Lower lobe of right lung (tissue), 2 donors: ENCODE measurements around the gene POLRMT. TPM values are rescaled to one million over a fixed set of nuclear protein-coding genes. Genes with fewer than 3 reads are reported as not detected.
"Not testable (repeated sequence)": the region's sequence is repeated elsewhere in the genome, so short reads cannot be mapped to it uniquely, and the experiment has no call there.

Experiments
- ATAC-seq, 2 donors: fragments of 200-7000 bp; cut with Tn5 transposase; one replicate each; pipeline ENCODE4 v1.9.1; 2020 to 2022; ENCODE audit warnings: mild to moderate bottlenecking in 2 of 2, moderate library complexity in 2 of 2
- DNase-seq: peaks from one replicate; pipeline ENCODE4 v3.0.0-alpha.2; 2020
- H3K27ac ChIP-seq: fragments of 200-600 bp; one replicate; pipeline ENCODE4 v1.8.0; 2022
- H3K27me3 ChIP-seq: fragments of 200-600 bp; one replicate; pipeline ENCODE4 v1.8.0; 2022; ENCODE audit warnings: low read depth
- H3K36me3 ChIP-seq: fragments of 200-600 bp; one replicate; pipeline ENCODE4 v1.8.0; 2022; ENCODE audit warnings: mild to moderate bottlenecking
- H3K4me1 ChIP-seq: fragments of 200-600 bp; one replicate; pipeline ENCODE4 v1.8.0; 2022
- H3K4me3 ChIP-seq: fragments of 200-600 bp; one replicate; pipeline ENCODE4 v1.8.0; 2022; ENCODE audit warnings: mild to moderate bottlenecking
- H3K9me3 ChIP-seq: fragments of 200-600 bp; one replicate; pipeline ENCODE4 v1.8.0; 2022
- CTCF ChIP-seq: fragments of 200-600 bp; IDR thresholded peaks from one replicate; pipeline ENCODE4 v1.8.0; 2022; ENCODE audit warnings: antibody characterized with exemption, mild to moderate bottlenecking
- intact Hi-C: fragments of 100-400 bp; cut with DNase I; formaldehyde crosslinking; loops from one replicate; pipeline ENCODE4 v1.11.0; 2022
- total RNA-seq: library from RNA; stranded (reverse); fragmentation: NEBNext Ultra II Directional; extraction: Animal tissue kit (Norgen Biotek cat#: 25700); gene quantifications from one replicate; pipeline ENCODE4 v1.2.1, GENCODE V29; 2021
- donor health status: DM: no; HTN: yes; CAD: no; lungs with severe emphysema.

The POLRMT gene
- total RNA-seq, 1 donor from 2014 or later: 42.5 TPM

GRCh38 chr19:622666-623065, 10.7 kb downstream of the POLRMT start:
- Histone ChIP-seq H3K4me1 (no peaks in the 10 kb centered on the region), H3K27ac (no peak overlapping the region), H3K4me3 (no peak overlapping the region), H3K9me3 (no peaks in the 10 kb centered on the region), H3K27me3 (no peaks in the 10 kb centered on the region), H3K36me3 (peaks cover 81% of the 10 kb centered on the region)
- no peak for TF ChIP-seq CTCF
- DNase-seq (no peak), ATAC-seq (no peak)
- intact Hi-C loops: no loop called here

- no peak for ATAC-seq
- no peak overlapping the region for H3K27ac ChIP-seq
- no peak for DNase-seq
- no peak for TF ChIP-seq CTCF
- H3K4me3 ChIP-seq: no peak overlapping the region
- no peaks in the 10 kb centered on the region for H3K4me1 ChIP-seq
- intact Hi-C loops: no loop called here
- no peaks in the 10 kb centered on the region for H3K27me3 ChIP-seq
- H3K9me3 ChIP-seq: no peaks in the 10 kb centered on the region
- H3K36me3 ChIP-seq: peaks cover 85% of the 10 kb centered on the region
These were observed 11.5 kb downstream of the POLRMT start for GRCh38 chr19:621819-622218.

- H3K27ac ChIP-seq, H3K9me3 ChIP-seq, H3K4me3 ChIP-seq, intact Hi-C loops, DNase-seq, H3K4me1 ChIP-seq, H3K27me3 ChIP-seq, ATAC-seq: not testable (repeated sequence)
- peaks cover 85% of the 10 kb centered on the region for H3K36me3 ChIP-seq
These were observed 12.1 kb downstream of the POLRMT start for GRCh38 chr19:621191-621590.

- Histone ChIP-seq H3K27me3 (peaks cover 4% of the 10 kb centered on the region), H3K27ac (no peak overlapping the region), H3K4me1 (peaks cover 3% of the 10 kb centered on the region), H3K36me3 (peaks cover 77% of the 10 kb centered on the region), H3K9me3 (no peaks in the 10 kb centered on the region), H3K4me3 (no peak overlapping the region)
- DNase-seq (no peak), ATAC-seq (no peak)
- TF ChIP-seq CTCF: no peak
- intact Hi-C loops: no loop called here
These were observed 13.0 kb downstream of the POLRMT start for GRCh38 chr19:620166-620862.

GRCh38 chr19:619286-620002, 13.9 kb downstream of the POLRMT start:
- no peak overlapping the region for H3K27ac ChIP-seq
- TF ChIP-seq CTCF: no peak
- no peak overlapping the region for H3K4me3 ChIP-seq
- DNase-seq: no peak
- peaks cover 3% of the 10 kb centered on the region for H3K4me1 ChIP-seq
- peaks cover 4% of the 10 kb centered on the region for H3K27me3 ChIP-seq
- H3K36me3 ChIP-seq: peaks cover 68% of the 10 kb centered on the region
- no peak for ATAC-seq
- H3K9me3 ChIP-seq: no peaks in the 10 kb centered on the region
- intact Hi-C loops: no loop called here

GRCh38 chr19:618674-619285, 14.6 kb downstream of the POLRMT start:
- no peak overlapping the region for H3K27ac ChIP-seq
- DNase-seq (no peak), ATAC-seq (no peak)
- intact Hi-C loops: no loop called here
- peaks cover 62% of the 10 kb centered on the region for H3K36me3 ChIP-seq
- no peak for TF ChIP-seq CTCF
- peaks cover 3% of the 10 kb centered on the region for H3K4me1 ChIP-seq
- no peaks in the 10 kb centered on the region for H3K9me3 ChIP-seq
- no peak overlapping the region for H3K4me3 ChIP-seq
- H3K27me3 ChIP-seq: peaks cover 4% of the 10 kb centered on the region
